Skin epidermis (tissue), 12 donors: ENCODE results near the gene AJAP1.

Source experiments
- H3K27ac ChIP-seq, 21 experiments: fragments of 200-600 bp; sonication (generic) in 11 of 21; one replicate each; pipeline ENCODE4 v1.5.0; 2020; ENCODE audit warnings: mild to moderate bottlenecking in 3 of 21, inconsistent platforms in 2 of 21, moderate library complexity in 2 of 21
- H3K4me3 ChIP-seq, 7 experiments: fragments of 200-600 bp; sonication (generic) in 2 of 7; one replicate each; pipeline ENCODE4 v1.5.0; 2020; ENCODE audit warnings: inconsistent platforms in 2 of 7, mild to moderate bottlenecking in 2 of 7, moderate library complexity in 1 of 7

Gene AJAP1

DNA sequence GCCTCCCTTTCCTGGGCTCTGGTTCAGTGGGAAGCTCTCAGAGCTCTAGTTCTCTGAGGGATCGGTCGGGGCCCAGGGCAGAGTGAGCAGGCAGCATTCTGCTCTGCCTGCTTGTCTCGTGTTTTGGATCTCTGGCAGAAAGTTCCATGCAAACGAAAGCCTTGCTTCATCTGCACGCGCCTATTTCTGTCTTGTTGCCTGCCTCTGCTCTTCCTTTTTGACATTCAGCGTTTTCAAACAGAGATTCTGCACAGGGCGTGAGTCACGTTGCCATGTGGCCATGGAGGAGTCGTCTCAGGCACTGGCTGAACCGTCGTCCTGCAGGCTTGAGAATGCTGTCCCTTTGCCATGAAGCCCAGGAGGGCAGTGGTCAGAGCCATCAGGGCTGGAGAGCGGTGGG lies 20.3 kb downstream of the AJAP1 start:
- Histone ChIP-seq H3K4me3 (no peak overlapping the region), H3K27ac (no peak overlapping the region)

DNA sequence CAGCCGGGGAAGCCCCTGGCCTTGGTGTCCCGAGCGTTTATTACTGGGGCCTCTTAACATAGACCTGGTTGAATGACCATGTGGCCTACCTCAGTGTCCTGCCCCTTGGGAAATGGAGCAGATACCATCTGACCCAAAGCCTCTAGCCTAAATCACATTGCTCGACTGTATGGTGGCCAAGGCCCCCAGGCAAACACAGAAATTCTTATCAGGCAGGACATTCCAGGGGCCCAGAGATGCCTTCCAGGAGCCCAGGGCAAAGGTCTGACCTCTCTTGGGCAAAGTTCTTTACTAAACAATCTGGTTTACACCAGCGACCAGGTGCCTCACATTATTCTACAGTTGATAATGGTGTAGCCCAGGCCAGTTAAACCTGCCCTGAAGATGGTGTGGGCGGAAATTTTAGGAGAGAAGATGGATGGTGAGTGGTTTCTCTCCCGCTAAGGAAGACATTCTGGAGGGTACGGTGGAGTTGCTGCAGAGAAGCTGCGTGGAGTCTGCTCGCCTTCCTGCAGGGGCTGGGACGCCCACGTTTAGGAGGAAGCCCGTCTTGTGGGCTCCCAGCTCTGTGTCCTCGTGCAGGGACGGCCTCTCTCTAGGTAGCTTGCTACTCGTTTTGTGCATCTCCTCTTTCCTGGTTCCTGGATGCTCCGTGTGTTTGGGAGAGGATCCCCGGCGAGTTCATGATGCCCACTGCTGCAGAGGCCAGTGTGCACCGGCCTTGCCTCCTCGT lies 21.2 kb downstream of the AJAP1 start:
- Histone ChIP-seq H3K27ac (no peak overlapping the region), H3K4me3 (no peak overlapping the region)

DNA sequence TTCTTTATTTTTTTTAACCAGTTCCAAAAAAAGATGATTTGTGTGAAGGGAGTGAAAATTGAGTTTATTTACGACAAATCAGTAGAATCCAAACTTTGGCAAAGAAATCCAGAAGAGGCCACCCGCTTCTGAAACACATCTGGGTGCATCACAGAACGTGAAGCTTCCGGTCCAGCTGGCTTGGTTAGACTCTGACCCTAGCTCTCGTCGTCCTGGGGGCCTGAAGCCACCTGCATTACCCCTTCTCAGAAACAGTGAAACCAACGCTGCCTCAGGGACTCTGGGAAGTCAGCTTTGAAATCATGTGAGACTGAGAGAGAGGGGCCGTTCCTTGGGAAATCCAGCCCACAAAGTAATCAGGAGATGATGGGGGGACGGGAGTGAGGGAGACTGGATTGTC lies 21.8 kb downstream of the AJAP1 start:
- Histone ChIP-seq H3K27ac (no peak overlapping the region), H3K4me3 (no peak overlapping the region)

DNA sequence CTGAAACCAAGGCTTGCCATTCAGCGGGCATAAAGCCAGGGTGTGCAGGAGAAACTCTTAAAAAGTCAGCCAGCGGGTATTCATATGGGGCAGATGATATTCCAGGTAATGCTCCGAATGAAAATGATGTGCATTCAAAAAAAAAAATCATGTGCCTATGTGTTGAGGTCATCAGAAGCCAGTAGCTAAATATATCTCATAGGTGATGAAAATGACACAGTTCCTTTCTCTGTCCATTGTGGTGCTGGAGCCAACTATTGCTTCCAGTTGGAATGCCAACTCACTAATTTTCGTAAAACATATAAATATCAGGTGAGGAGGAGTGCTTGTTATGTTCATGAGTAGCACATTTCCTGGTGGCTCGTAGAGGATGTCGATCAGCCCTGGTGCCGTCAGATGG lies 23.2 kb downstream of the AJAP1 start:
- Histone ChIP-seq H3K4me3 (no peak overlapping the region), H3K27ac (no peak overlapping the region)

DNA sequence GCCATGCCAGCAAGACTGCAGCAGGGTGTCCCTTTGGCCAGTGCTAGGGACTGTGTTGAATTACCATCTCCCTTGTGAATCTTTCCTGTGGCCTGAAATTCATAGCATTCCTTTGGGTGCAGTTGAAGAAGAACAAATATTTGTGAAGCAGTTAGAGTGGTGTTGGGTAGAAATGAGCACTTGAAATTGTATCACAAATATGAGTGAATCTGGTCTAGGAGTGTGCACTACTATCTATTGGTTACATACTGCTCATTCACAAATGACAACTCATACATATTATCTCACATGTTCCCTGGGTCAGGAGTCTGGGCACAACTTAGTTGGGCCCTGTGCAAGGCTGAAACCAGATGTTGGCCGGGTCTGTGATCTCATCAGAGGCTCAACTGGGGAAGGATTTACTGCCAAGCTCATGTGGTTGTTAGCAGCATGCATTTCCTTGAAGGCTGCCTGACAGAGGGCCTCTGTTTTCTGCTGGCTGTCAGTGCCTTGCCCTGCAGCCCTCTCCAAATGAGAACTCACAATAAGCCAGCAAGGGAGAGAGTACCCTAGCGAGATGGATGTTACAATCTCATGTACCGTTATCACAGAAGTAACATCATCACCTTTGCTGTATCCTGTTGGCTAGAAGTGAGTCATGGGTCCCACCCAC lies 23.8 kb downstream of the AJAP1 start:
- H3K4me3 ChIP-seq: no peak overlapping the region
- no peak overlapping the region for H3K27ac ChIP-seq

DNA sequence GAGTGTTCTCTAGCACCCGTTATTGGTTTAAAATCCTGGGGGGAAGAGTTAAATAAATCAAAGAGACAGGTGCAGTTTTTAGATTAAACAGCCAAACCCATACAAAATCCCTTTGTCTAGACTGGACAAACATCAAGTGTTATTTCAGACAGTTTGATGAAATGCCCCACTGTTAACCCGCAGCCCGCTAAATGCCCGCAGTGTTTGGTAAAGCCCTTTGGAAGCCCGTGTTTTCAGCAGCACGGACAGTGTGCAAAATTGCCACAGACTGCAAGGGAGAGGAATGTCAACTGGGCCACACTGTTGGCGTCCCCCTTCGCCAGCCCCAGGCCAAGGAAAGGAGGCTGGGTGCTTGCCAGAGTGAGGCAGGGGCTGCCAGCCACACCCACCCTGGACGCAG lies 26.6 kb downstream of the AJAP1 start:
- Histone ChIP-seq H3K27ac (no peak overlapping the region), H3K4me3 (no peak overlapping the region)

DNA sequence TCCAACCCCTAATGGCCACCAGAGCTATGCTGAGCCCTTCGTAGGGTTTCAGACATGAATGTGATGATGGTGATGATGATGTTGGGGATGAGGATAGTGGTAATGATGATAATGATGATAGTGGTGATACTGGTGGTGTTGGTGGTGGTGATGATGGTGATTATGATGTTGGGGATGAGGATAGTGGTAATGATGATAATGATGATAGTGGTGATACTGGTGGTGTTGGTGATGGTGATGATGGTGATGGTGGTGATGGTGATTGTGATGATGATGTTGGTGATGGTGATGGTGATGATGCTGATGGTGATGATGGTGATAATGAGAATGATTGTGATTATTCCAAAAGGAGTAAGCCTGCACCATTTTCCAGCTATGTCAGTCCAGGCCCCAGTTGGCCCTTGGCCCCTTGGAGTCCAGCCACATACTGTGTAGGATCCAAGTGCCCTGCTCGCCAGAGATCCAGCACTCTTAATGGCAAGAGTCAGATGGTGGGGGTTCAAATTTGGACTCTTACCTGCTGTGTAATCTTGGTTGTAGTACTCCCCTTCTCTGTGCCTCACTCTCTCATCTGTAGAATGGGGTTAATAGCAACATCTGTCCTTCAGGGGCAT lies 28.3 kb downstream of the AJAP1 start:
- Histone ChIP-seq H3K27ac (no peak overlapping the region), H3K4me3 (no peak overlapping the region)

DNA sequence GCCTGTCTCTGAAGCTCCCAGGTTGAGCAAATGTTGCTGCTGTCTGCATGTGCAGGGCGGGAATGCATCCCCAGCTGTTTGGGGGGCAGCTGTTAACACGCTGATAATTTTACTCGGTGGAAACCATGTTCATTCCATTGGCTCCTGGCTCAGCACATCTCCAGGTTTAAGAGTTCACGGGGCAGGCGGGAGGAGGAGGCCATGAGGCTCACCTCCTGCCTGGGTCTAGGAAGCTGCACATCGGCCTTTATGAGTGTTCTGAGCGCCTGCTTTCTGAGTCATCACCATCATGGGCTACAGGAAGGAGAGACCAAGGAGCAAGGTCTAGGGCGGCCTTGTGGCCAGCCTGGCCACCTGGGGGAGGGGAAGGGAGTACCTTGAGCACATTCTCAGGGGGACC lies 29.7 kb downstream of the AJAP1 start:
- H3K27ac ChIP-seq: no peak overlapping the region
- no peak overlapping the region for H3K4me3 ChIP-seq

DNA sequence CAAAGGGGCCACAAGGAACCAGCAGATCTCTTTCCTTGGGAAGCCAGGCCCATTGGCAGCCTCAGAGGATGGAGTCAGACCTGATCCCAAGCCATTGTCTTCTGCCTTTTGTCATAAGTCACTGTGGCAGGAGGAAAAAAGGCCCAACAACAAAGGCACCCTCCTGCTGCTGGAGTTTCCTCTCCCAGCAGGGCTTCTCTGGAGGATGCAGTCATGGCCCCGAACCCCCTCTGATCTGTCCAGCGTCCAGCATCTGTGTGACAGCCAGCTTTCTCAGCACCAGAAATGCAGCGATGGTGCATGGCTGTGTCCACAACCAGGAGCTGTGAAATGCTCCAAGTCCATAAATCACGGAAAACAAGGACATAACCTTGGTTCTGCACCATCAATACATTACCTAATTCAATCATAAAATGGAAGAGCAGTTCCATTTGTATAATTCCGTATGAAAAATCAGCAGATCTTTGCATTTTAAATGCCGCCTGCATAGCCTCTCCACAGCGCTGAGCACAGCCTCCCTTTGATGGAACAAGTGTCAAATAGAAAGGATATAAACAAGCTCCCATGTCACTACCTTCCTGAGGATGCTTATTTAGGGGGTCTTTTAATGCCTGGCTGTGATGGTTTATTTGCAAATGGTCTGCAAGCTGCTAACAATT lies 30.6 kb downstream of the AJAP1 start:
- no peak overlapping the region for H3K27ac ChIP-seq
- no peak overlapping the region for H3K4me3 ChIP-seq

DNA sequence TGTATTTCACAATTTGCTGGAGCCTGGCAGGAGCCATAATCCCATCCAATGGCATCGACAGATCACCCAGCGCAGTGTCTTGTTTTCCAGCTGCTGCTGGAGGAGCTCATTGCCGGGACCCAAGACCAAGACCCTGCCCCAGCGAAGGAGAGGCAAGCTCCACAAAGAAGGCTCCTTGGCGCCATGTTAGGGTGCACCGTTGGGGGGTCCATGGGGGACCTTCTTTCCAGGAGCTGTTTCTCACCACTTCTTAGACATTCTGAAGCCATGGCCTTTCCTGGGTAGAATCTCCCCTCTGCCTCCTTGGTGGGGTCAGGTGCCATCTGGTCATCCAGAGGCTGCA lies 31.1 kb downstream of the AJAP1 start:
- Histone ChIP-seq H3K4me3 (no peak overlapping the region), H3K27ac (no peak overlapping the region)

DNA sequence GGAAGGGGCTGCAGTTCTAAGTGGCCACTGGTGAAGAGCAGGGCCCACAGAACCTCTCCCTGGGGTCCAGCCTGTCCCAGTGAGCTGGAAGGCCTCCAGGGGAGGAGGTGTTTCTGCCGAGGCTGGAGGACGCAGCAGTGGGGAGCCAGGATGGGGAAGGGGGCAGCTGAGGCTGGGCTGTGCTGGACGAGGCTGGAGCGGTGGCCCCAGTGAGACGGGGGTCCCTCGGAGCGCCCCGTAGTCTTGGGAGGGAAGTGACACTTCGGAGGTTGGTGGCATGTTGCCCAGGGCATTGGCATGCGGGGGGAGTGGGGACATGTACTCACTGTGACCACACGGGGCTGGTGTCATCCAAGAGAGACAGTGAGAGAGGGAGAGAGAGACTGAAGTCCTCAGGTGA lies 33.5 kb downstream of the AJAP1 start:
- Histone ChIP-seq H3K27ac (no peak overlapping the region), H3K4me3 (no peak overlapping the region)

DNA sequence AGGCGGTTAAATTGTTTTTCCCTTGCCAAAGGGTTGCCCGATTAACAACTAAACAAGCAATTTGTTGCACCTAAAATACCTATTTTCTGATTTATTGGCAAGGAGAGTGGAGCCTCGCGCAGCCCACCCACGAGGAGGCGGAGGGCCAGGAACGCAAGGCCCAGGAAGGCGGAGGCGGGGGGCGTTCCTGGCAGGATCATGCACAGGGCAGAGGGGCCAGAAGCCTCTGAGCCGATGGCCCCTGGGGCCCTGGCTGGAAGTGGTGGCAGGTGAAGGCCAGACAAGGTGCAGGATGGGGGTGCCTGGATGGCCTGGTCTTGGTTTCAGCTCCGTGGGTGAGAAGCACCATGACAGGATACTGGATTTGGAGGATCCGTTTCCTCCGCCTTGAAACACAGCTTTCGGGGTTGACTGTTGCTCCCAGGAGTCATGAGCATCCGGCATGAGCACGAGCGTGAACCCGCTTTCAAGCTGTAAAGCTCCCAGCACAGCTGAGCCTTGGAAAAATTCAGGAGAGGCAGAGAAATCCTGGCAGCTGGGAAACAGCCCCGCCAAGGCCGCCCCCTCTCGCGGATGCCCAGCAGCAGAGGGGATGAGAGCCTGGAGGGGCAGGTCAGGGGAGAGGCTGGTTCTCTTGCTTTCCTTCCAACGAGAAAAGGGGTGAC lies 35.0 kb downstream of the AJAP1 start:
- Histone ChIP-seq H3K4me3 (no peak overlapping the region), H3K27ac (no peak overlapping the region)

DNA sequence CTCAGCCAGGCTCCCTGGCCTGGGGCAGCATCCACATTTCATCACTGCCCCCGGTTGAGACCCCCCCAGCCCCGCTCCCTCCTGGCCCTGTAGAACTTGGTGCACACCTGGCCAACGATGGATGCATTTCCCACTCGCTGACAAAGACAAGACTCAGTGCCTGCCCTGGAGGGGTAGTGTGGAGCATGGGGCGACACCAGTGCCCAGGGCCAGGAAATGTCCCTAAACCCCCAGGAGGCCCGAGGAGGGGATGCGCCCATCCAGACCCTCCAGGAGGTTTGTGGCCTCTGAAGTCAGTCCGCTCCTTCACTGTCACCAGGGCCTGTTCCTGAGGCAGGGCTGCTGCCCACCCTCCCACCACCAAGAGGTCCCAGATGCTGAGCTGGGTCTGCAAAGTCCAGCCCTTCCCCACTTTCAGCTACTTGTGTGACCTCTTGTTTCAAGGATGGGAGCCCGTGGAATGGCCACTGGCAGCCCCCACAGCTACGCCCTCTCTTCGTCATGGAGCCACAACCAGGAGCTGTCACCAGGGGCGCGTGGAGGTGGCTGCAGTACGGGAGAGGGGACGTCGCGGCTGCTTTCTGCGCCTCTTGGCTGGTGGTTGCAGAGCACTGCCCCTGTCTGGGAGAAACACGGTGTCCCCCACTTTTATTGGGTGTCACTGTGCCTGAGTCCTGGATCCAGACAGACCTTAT lies 35.7 kb downstream of the AJAP1 start:
- no peak overlapping the region for H3K4me3 ChIP-seq
- no peak overlapping the region for H3K27ac ChIP-seq

DNA sequence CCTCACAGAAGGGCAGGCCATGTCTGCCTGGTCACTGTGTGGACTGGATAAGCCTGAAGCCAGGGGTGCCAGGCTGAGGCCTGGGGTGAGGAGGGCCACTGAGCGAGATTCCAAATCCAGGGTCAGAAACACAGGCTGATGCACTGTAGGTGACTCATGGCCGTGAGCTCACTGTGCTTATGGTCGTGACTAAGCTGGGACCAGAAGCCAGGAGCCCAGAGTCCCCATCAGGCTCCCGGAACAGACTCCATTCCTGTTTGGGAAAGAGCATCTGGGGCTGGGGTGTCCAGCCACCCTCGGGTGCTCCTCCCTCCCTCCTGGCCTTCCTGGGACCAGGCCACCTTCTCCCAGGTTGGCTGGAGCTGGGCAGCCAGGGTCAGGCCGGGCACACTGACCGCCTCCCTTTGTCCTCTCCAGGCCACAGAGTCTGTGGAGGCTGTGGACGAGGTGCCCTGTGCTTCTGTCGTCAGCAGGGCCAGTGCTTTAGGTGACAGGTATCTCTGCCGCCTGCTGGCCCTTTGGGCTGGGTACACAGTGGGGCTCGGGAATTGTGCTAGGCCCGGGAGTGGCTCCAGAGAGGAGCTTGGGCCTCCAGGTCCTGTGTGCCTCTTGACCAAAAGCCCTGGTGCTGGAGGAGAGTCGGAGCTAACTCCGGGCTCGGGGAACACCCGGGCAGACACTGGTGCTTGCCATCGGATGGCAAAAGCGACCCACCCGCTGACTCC lies 36.7 kb downstream of the AJAP1 start:
- Histone ChIP-seq H3K27ac (no peak overlapping the region), H3K4me3 (no peak overlapping the region)

DNA sequence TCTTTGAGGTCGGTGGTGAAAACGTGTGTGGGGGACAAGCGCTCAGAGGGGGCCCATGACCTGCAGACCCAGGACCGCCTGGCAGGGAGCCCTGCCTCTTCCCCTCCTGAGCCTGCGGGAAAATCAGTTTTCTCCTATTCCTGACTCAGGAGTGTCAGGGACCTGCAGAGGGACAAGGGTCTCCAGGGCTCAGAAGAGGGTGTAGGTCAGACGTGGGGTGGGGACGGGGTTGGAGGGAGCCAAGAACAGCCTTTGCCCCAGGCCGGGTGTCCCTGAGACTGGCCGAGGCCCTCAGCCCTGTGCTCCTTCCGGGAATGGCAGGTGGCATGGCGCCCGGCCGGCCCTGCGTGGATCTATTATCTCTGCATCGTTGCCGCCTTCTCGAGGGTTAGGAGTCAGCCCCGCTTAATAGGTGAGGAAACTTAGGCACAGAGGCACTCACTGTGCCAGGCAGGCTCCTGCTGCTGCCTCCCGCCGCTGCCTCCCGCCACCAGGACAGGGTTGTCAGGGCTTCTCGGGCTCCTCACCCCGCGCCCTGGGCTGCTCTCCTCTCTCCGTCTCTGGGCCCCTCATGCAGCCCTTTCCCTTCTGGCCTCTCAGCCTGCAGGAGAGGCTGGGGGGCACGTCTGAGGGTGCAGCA lies 37.5 kb downstream of the AJAP1 start:
- H3K27ac ChIP-seq: no peak overlapping the region
- no peak overlapping the region for H3K4me3 ChIP-seq

DNA sequence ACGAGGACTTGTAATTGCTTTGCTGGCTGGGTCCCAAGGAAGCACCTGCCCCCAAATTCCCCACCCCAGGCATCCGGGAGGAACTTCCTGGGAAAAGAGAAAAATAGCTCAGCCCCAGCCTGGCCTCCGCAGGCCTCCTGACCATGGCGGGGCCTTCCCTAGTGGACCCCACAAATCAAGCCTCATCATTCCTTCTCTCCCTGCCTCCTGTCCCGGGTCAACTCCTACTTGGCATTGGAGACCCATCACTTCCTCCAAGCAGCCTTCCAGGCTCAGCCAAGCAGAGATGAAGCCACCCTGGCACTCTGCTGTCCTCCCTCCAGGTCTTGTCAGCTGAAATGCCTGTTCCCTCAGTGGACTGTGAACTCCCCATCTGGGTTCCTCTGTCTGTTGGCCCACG lies 38.0 kb downstream of the AJAP1 start:
- Histone ChIP-seq H3K4me3 (no peak overlapping the region), H3K27ac (no peak overlapping the region)

DNA sequence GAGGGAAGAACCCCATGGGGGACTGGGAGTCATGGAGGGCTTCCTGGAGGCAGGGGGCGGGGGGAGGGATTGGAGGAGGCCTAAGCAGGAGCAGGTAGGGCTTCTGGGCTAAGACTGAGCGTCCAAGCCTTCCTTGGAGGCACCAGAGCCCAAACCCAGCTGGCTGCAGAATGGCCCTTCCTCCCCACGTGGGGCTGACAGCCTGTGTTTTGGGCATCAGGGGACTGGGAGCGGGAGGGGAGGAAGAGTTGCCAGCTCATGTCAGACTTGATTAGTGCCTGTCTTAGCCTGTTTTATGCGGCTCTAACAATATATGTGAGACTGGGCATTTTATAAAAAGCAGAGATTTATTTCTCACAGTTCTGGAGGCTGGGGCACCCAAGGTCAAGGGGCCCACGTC lies 38.9 kb downstream of the AJAP1 start:
- Histone ChIP-seq H3K27ac (no peak overlapping the region), H3K4me3 (no peak overlapping the region)

DNA sequence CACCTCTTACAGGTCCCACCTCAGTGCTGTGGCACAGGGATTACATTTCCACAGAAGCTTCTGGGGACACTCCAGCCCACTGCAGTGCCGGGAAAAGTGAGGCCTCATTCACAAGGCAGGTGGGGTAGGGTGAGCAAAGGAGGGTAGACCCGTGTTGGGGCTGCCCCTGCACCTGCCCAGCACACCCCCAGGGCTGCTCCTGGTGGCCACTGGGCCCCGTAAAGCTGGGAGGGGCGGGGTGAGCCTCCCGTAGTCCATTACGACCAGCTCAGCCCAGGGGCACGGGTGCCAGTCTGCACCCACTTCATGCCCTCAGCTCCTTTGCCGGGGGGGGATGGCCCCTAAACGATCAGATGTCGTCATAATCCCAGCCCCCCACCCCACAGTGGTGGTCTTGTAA lies 39.5 kb downstream of the AJAP1 start:
- H3K4me3 ChIP-seq: no peak overlapping the region
- no peak overlapping the region for H3K27ac ChIP-seq

DNA sequence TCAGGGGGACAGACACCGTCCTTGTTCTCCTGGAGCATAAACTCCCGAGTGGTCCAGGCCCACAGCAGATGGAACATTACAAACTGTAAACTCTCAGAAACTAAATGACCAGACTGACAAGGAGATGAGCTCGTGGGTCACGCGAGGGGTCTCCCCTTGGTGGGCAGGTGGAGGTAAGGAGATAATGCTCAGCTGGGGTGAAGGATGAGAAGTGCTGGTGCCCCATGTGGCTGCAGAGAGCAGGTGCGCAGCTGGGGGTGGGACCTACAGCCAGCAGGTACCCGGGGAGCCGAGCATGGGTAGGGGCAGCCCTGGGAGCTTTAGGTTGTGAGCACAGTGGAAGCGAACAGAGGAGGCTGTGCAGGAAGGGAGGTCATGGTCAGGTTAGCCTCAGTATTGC lies 40.1 kb downstream of the AJAP1 start:
- no peak overlapping the region for H3K27ac ChIP-seq
- H3K4me3 ChIP-seq: no peak overlapping the region
